Mesenchymal stem cell (in vitro differentiated cells and primary cell): Measurements from ENCODE around the gene ABI3.

Source experiments
- DNase-seq: peaks from one replicate; pipeline ENCODE4 v3.0.0-alpha.2; 2013
- H2AFZ ChIP-seq: one replicate; pipeline ENCODE4 v1.6.1; 2013; ENCODE audit warnings: low read depth, mild to moderate bottlenecking, control low read depth, inconsistent platforms, low read length, moderate library complexity
- H2AK5ac ChIP-seq: 2 replicates; pipeline ENCODE4 v1.6.1; 2013; ENCODE audit warnings: low read length, moderate library complexity, mild to moderate bottlenecking, inconsistent platforms; ENCODE audit not compliant: severe bottlenecking
- H2BK120ac ChIP-seq: one replicate; pipeline ENCODE4 v1.6.1; 2013; ENCODE audit warnings: low read depth, mild to moderate bottlenecking, inconsistent platforms, low read length, moderate library complexity
- H2BK12ac ChIP-seq, 2 experiments: one replicate each; pipeline ENCODE4 v1.6.1; 2013; ENCODE audit warnings: inconsistent platforms in 2 of 2, low read length in 2 of 2, mild to moderate bottlenecking in 2 of 2, moderate library complexity in 2 of 2, control low read depth in 1 of 2
- H2BK15ac ChIP-seq: one replicate; pipeline ENCODE4 v1.6.1; 2013; ENCODE audit warnings: mild to moderate bottlenecking, low read depth, inconsistent platforms; ENCODE audit not compliant: poor library complexity, severe bottlenecking
- H2BK5ac ChIP-seq: 2 replicates; pipeline ENCODE4 v1.6.1; 2013; ENCODE audit warnings: low read depth, mild to moderate bottlenecking, low read length, control low read depth, inconsistent platforms; ENCODE audit not compliant: poor library complexity, severe bottlenecking
- H3K14ac ChIP-seq, 2 experiments: one replicate each; pipeline ENCODE4 v1.6.1; 2013; ENCODE audit warnings: inconsistent platforms in 2 of 2, low read length in 2 of 2, control low read depth in 1 of 2, mild to moderate bottlenecking in 1 of 2, moderate library complexity in 1 of 2
- H3K18ac ChIP-seq, 2 experiments: one replicate each; pipeline ENCODE4 v1.6.1; 2013; ENCODE audit warnings: inconsistent platforms in 2 of 2, low read length in 2 of 2, control low read depth in 1 of 2, low read depth in 1 of 2, mild to moderate bottlenecking in 1 of 2
- H3K23ac ChIP-seq, 2 experiments: one replicate each; pipeline ENCODE4 v1.6.1; 2013; ENCODE audit warnings: inconsistent platforms in 2 of 2, low read length in 2 of 2, mild to moderate bottlenecking in 2 of 2, moderate library complexity in 2 of 2, control low read depth in 1 of 2
- H3K27ac ChIP-seq: 2 replicates; pipeline ENCODE4 v1.5.1; 2013; ENCODE audit warnings: mild to moderate bottlenecking, moderate library complexity, low read length, control low read depth, inconsistent platforms; ENCODE audit not compliant: poor library complexity, severe bottlenecking
- H3K27me3 ChIP-seq, 2 experiments: 2 replicates each; pipeline versions ENCODE4 v1.6.1 to v1.7.0; 2013; ENCODE audit warnings: low read length in 2 of 2, mild to moderate bottlenecking in 2 of 2, moderate library complexity in 2 of 2, control low read depth in 1 of 2, inconsistent platforms in 1 of 2; ENCODE audit not compliant: control insufficient read depth in 1 of 2, insufficient read depth in 1 of 2
- H3K36me3 ChIP-seq, 2 experiments: 2 replicates each; pipeline versions ENCODE4 v1.6.1 to v1.7.0; 2013; ENCODE audit warnings: low read length in 2 of 2, control low read depth in 1 of 2, inconsistent platforms in 1 of 2, low read depth in 1 of 2, mild to moderate bottlenecking in 1 of 2; ENCODE audit not compliant: insufficient read depth in 2 of 2, control insufficient read depth in 1 of 2
- H3K4ac ChIP-seq, 2 experiments: one replicate each; pipeline ENCODE4 v1.6.1; 2013; ENCODE audit warnings: inconsistent platforms in 2 of 2, low read length in 2 of 2, mild to moderate bottlenecking in 2 of 2, moderate library complexity in 2 of 2, control low read depth in 1 of 2, low read depth in 1 of 2
- H3K4me1 ChIP-seq: 2 replicates; pipeline ENCODE4 v1.6.1; 2013; ENCODE audit warnings: low read depth, low read length, control low read depth; ENCODE audit not compliant: control insufficient read depth, insufficient read depth
- H3K4me2 ChIP-seq: 2 replicates; pipeline ENCODE4 v1.6.1; 2013; ENCODE audit warnings: low read length, mild to moderate bottlenecking, inconsistent platforms; ENCODE audit not compliant: poor library complexity, severe bottlenecking
- H3K4me3 ChIP-seq, 2 experiments: 2 replicates each; pipeline versions ENCODE4 v1.5.1 to v1.7.0; 2013; ENCODE audit warnings: low read length in 2 of 2, mild to moderate bottlenecking in 2 of 2, control low read depth in 1 of 2, low read depth in 1 of 2; ENCODE audit not compliant: insufficient read depth in 1 of 2
- H3K79me1 ChIP-seq: replicated peaks from 2 replicates; pipeline ENCODE4 v1.6.1; 2013; ENCODE audit warnings: mild to moderate bottlenecking, control low read depth, low read length, inconsistent platforms; ENCODE audit not compliant: poor library complexity, severe bottlenecking
- H3K9ac ChIP-seq: 2 replicates; pipeline ENCODE4 v1.7.0; 2013; ENCODE audit warnings: mild to moderate bottlenecking, low read length, moderate library complexity
- H3K9me3 ChIP-seq: 2 replicates; pipeline ENCODE4 v1.7.0; 2013; ENCODE audit warnings: mild to moderate bottlenecking, low read length; ENCODE audit not compliant: control insufficient read depth
- H4K8ac ChIP-seq: one replicate; pipeline ENCODE4 v1.6.1; 2013; ENCODE audit warnings: inconsistent platforms, mild to moderate bottlenecking, low read length, moderate library complexity
- H4K91ac ChIP-seq: one replicate; pipeline ENCODE4 v1.6.1; 2013; ENCODE audit warnings: mild to moderate bottlenecking, low read length, inconsistent platforms
- WGBS: methylation state at CpG from one replicate; pipeline ENCODE4 v1.1.7; 2013; ENCODE audit warnings: mixed read lengths; 5-methylcytosine and 5-hydroxymethylcytosine counted together

The ABI3 gene

GRCh38 chr17:49252148-49252695 is 41.7 kb downstream of the ABI3 start:
- Histone ChIP-seq H3K9me3 (no peaks in the 10 kb centered on the region), H3K9ac (no peak overlapping the region), H2BK12ac (no peak overlapping the region), H3K18ac (peak overlapping the region in 1 of 2 experiments; percentile 28), H3K23ac (no peak overlapping the region), H2AFZ (no peak overlapping the region), H4K91ac (no peak overlapping the region), H3K4me3 (no peak overlapping the region), H3K27ac (no peak overlapping the region), H2BK15ac (no peak overlapping the region), H3K4me1 (peaks cover 7% of the 10 kb centered on the region), H2BK120ac (no peak overlapping the region), H3K4me2 (no peak overlapping the region), H3K14ac (no peak overlapping the region), H3K4ac (no peak overlapping the region), H3K27me3 (peaks cover 0 to 19% of the 10 kb centered on the region in 2 experiments), H2AK5ac (no peak overlapping the region), H4K8ac (no peak overlapping the region), H2BK5ac (no peak overlapping the region), H3K36me3 (no peaks in the 10 kb centered on the region), H3K79me1 (no peaks in the 10 kb centered on the region)
- DNase-seq = peak; percentile 61
- WGBS = 91% methylated on average over 6 of the region's 6 CpGs

- WGBS = 82% methylated on average over 4 of the region's 4 CpGs
- H4K8ac ChIP-seq = no peak overlapping the region
Measured at GRCh38 chr17:49254066-49254465, 43.6 kb downstream of the ABI3 start.

GRCh38 chr17:49255125-49255524 is 44.6 kb downstream of the ABI3 start:
- H2BK12ac ChIP-seq = no peak overlapping the region
- H3K9me3 ChIP-seq = no peaks in the 10 kb centered on the region
- peaks cover 0 to under 1% of the 10 kb centered on the region in 2 experiments for H3K27me3 ChIP-seq
- WGBS = 94% methylated on average over 3 of the region's 5 CpGs
- no peak overlapping the region for H3K4me3 ChIP-seq
- peaks cover 5% of the 10 kb centered on the region for H3K4me1 ChIP-seq
- H4K91ac ChIP-seq = no peak overlapping the region
- H3K23ac ChIP-seq = no peak overlapping the region
- H4K8ac ChIP-seq = no peak overlapping the region
- no peak overlapping the region for H2BK120ac ChIP-seq
- no peak for DNase-seq
- no peaks in the 10 kb centered on the region for H3K79me1 ChIP-seq
- no peak overlapping the region for H3K4ac ChIP-seq
- no peak overlapping the region for H3K4me2 ChIP-seq
- no peak overlapping the region for H3K9ac ChIP-seq
- no peaks in the 10 kb centered on the region for H3K36me3 ChIP-seq
- no peak overlapping the region for H2AFZ ChIP-seq
- H2BK5ac ChIP-seq = no peak overlapping the region
- H3K27ac ChIP-seq = no peak overlapping the region
- H2AK5ac ChIP-seq = no peak overlapping the region
- H2BK15ac ChIP-seq = no peak overlapping the region
- no peak overlapping the region for H3K18ac ChIP-seq
- H3K14ac ChIP-seq = no peak overlapping the region

More at GRCh38 chr17:49254066-49254465, 43.6 kb downstream of the ABI3 start:
- Histone ChIP-seq H3K27ac (no peak overlapping the region), H3K14ac (no peak overlapping the region), H2BK5ac (no peak overlapping the region), H3K9ac (no peak overlapping the region), H2BK12ac (no peak overlapping the region), H3K27me3 (peaks cover 0 to 10% of the 10 kb centered on the region in 2 experiments), H2AK5ac (no peak overlapping the region), H3K4me1 (peaks cover 6% of the 10 kb centered on the region), H3K23ac (no peak overlapping the region), H3K79me1 (no peaks in the 10 kb centered on the region), H3K9me3 (no peaks in the 10 kb centered on the region), H3K4me3 (no peak overlapping the region), H2AFZ (no peak overlapping the region), H3K4me2 (no peak overlapping the region), H2BK120ac (no peak overlapping the region), H3K18ac (no peak overlapping the region), H3K36me3 (no peaks in the 10 kb centered on the region), H3K4ac (no peak overlapping the region), H4K91ac (no peak overlapping the region), H2BK15ac (no peak overlapping the region)
- DNase-seq = no peak

GRCh38 chr17:49258394-49258793 is 47.9 kb downstream of the ABI3 start:
- no peak overlapping the region for H4K8ac ChIP-seq
- H2BK5ac ChIP-seq = no peak overlapping the region
- no peak overlapping the region for H3K18ac ChIP-seq
- no peak overlapping the region for H3K9ac ChIP-seq
- H3K4me1 ChIP-seq = peaks cover 14% of the 10 kb centered on the region
- no peak overlapping the region for H3K23ac ChIP-seq
- no peak overlapping the region for H2AFZ ChIP-seq
- H3K4me3 ChIP-seq = no peak overlapping the region
- no peak overlapping the region for H4K91ac ChIP-seq
- H3K79me1 ChIP-seq = no peaks in the 10 kb centered on the region
- no peaks in the 10 kb centered on the region for H3K9me3 ChIP-seq
- no peak overlapping the region for H2BK120ac ChIP-seq
- H3K4me2 ChIP-seq = no peak overlapping the region
- no peaks in the 10 kb centered on the region for H3K27me3 ChIP-seq
- no peak overlapping the region for H3K14ac ChIP-seq
- 99% methylated on average over 2 of the region's 3 CpGs for WGBS
- H2AK5ac ChIP-seq = no peak overlapping the region
- DNase-seq = no peak
- no peak overlapping the region for H3K27ac ChIP-seq
- H2BK12ac ChIP-seq = no peak overlapping the region
- no peak overlapping the region for H3K4ac ChIP-seq
- H2BK15ac ChIP-seq = no peak overlapping the region
- H3K36me3 ChIP-seq = no peaks in the 10 kb centered on the region
